ENCODE measurements around the gene OMD.

Gene OMD

GRCh38 chr9:92378865-92379560 is 45.3 kb downstream of the OMD start:
- no peak overlapping the region for H3K4me3 Mint-ChIP-seq
- ATAC-seq (replicated peaks) (no peak), DNase-seq (no peak)
- no peaks in the 10 kb centered on the region for H3K27me3 Mint-ChIP-seq
- H3K9me3 Mint-ChIP-seq: no peaks in the 10 kb centered on the region
- peaks cover 4% of the 10 kb centered on the region for H3K36me3 Mint-ChIP-seq (ENCODE audit: insufficient read depth)
- H3K27ac Mint-ChIP-seq: peak overlapping the region; percentile 41 to 44
- H3K4me1 Mint-ChIP-seq (ENCODE audit: low read depth in 2 of 2): peaks cover 6 to 15% of the 10 kb centered on the region in 2 donors

DNA sequence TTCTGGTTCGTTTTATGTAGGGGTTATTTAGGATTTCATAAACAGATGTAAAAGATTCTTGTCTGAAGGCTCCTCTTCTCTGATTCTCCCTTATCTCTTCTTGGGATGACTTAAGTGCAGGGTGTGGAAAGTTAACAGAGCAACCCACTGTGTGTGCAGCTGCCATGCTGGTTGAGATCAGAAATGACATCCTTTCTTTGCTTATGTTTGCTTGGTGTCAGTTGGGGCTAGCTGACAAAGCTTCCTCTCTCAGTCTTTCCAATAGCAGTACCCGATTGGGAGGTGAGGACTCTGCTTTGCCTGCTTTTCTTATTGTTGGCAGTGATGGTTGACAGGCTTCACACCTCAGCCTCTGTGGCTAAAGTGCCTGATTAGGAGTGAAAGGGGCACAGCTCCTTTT is 46.4 kb downstream of the OMD start:
- Mint-ChIP-seq H3K4me3 (no peak overlapping the region), H3K27me3 (no peaks in the 10 kb centered on the region), H3K9me3 (peaks cover 0 to under 1% of the 10 kb centered on the region in 2 donors), H3K27ac (peak overlapping the region in 1 of 2 donors; percentile 22), H3K36me3 (ENCODE audit: insufficient read depth) (peaks cover 4% of the 10 kb centered on the region), H3K4me1 (ENCODE audit: low read depth in 2 of 2) (peaks cover 6 to 15% of the 10 kb centered on the region in 2 donors)
- ATAC-seq (replicated peaks) (peak; percentile 32), DNase-seq (no peak)

DNA sequence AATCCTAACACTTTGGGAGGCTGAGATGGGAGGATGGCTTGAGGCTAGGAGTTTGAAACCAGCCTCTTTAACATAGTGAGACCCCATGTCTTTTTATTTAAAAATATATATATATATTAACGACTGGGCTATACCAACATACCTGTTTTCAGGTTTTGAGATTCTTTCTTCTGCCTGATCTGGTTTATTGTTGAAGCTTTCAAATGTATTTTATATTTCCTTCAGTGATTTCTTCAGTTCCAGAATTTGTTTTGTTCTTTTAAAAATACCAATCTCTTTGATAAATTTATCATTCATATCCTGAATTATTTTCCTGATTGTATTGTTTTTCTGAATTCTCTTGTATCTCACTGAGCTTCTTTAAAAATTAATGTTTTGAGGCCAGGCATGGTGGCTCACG is 51.1 kb downstream of the OMD start:
- peaks cover 2 to 7% of the 10 kb centered on the region in 2 donors for H3K4me1 Mint-ChIP-seq (ENCODE audit: low read depth in 2 of 2)
- H3K27me3 Mint-ChIP-seq: no peaks in the 10 kb centered on the region
- DNase-seq (no peak), ATAC-seq (replicated peaks) (no peak)
- H3K9me3 Mint-ChIP-seq: peaks cover 2 to 9% of the 10 kb centered on the region in 2 donors
- no peak overlapping the region for H3K4me3 Mint-ChIP-seq
- H3K27ac Mint-ChIP-seq: no peak overlapping the region
- H3K36me3 Mint-ChIP-seq (ENCODE audit: insufficient read depth): no peaks in the 10 kb centered on the region

DNA sequence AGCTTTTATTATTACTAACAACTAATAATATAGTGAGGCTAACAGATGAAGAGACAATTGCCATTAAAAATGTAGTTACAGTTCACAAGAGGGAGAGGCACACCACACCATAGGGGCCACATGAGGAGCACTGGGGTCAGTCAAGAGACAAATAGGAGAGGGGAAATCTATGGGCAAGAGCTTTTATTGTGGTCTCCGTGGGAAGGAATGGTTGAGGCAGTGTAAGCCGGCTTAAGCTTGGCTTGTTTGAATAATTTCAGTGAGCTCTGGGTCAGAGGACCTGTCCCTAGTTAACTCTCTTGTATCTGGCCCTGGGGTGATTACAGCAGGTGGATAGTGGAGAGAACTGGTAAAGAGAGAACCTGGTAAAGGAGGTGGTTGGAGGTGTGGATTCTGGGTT is 55.2 kb downstream of the OMD start:
- Mint-ChIP-seq H3K4me1 (ENCODE audit: low read depth in 2 of 2) (no peaks in the 10 kb centered on the region), H3K9me3 (peaks cover 2 to 9% of the 10 kb centered on the region in 2 donors), H3K4me3 (no peak overlapping the region), H3K27ac (no peak overlapping the region), H3K36me3 (ENCODE audit: insufficient read depth) (no peaks in the 10 kb centered on the region), H3K27me3 (no peaks in the 10 kb centered on the region)
- no peak for DNase-seq
- ATAC-seq (replicated peaks): no peak

All from effector memory CD8-positive, alpha-beta T cell (primary cell).